GM18505 (cell line): ENCODE measurements around the gene TEX14.
"Not testable (repeated sequence)": the region's sequence is repeated elsewhere in the genome, so short reads cannot be mapped to it uniquely, and the experiment has no call there.

ENCODE experiments used
- ATAC-seq: cut with Tn5 transposase; IDR thresholded peaks from one replicate; pipeline ENCODE4 v1.9.1; 2021; ENCODE audit not compliant: unreplicated experiment
- POLR2A ChIP-seq: IDR thresholded peaks from 4 replicates; pipeline ENCODE4 v1.6.1; 2011; ENCODE audit warnings: borderline replicate concordance; ENCODE audit not compliant: insufficient read depth, insufficient read length; ENCODE audit errors: extremely low read depth

TEX14 gene

DNA sequence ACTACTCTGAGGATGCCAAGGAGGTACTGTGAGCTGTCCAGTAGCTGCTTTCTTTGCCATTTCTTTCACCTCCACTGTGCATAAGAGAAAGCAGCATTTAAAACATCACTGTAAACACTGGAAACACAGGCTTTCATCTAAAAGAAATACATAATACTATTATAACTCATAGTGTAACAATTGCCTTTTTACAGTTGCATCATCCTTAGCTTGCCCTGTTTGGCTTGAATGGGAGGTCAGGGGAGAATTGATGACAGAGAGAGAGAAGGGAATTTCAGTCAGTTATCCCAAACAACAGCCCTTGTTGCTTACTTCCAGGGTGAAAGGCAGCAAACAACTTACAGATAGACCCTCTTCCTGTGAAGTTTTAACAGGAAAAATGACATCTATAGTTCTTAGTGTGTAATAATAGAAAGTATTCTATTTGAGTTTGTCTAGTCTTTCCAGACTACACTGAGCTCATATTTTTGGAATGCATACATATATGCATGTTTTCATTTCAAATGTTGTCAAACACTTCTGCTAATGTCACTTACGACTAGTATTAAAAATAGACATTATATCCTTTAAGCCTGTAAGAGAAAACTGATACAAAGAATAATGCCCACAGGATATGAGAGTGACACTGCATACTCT, 105.7 kb downstream of the TEX14 start:
- ATAC-seq, result no peak
- no peak for TF ChIP-seq POLR2A

DNA sequence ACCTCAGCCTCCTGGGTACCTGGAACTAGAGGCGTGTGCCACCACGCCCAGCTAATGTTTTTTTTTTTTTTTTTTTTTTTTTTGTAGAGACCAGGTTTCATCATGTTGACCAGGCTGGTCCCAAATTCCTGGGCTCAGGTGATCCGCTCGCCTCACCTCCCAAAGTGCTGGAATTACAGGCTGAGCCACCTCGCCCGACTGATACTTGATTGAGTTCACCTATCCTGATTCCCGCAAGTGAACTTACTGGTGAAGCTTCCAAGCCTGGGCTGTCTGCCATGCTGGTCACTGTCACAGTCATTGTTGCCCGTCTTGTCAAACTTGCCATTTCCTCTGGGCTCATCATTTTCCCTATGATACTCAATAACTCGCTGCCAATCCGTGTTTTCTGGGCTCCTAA, 106.3 kb downstream of the TEX14 start:
- no peak for ATAC-seq
- no peak for TF ChIP-seq POLR2A

DNA sequence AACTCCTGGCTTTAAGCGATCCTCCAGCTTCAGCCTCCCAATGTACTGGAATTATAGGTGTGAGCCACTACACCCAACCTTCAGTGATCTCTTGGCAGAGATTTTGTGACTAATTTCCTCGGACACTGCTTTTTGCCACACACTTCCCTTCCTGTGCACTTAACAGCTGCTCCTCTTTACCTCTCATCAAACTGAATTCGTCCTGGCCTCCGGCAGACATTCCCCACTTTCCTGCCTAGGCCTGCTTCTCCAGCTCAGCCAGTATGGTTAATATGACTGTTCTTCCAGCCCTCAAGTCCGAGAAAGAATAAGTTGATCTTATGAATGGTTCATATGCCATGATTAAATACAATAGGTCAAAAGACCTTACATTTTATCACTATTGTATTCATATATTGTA, 108.4 kb downstream of the TEX14 start:
- no peak for TF ChIP-seq POLR2A
- ATAC-seq, result no peak

DNA sequence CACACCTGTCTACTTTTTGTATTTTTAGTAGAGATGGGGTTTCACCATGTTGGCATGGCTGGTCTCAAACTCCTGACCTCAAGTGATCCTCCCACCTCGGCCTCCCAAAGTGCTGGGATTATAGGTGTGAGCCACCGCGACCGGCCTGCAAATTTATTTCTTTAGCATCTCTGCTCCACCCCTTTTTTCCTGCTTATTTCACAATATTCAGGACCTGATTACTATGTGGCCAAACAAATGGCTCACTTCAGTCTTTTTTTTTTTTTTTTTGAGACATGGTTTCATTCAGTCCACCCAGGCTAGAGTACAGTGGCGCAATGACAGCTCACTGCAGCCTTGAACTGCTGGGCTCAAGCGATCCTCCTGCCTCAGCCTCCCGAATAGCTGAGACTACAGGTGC, 109.1 kb downstream of the TEX14 start:
- ATAC-seq, result not testable (repeated sequence)

DNA sequence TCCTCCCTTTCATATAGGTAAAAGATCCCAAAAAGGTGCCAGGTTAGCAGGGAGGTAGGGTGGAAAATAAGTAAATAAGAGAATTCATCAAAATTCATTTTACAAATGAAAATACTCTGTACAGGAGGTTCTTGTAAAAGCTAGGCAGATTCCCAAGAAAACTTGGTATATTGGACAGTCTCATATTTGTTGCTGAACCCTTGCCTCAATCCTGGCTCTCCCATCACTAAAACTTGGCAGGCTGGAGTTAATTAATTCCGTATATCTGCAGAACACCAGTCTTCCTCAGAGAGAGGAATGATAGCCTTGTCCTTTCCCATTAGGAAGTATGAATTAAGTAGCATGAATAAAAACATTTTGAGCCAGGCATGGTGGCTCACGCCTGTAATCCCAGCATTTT, 111.2 kb downstream of the TEX14 start:
- ATAC-seq, result no peak
- TF ChIP-seq POLR2A, result no peak

DNA sequence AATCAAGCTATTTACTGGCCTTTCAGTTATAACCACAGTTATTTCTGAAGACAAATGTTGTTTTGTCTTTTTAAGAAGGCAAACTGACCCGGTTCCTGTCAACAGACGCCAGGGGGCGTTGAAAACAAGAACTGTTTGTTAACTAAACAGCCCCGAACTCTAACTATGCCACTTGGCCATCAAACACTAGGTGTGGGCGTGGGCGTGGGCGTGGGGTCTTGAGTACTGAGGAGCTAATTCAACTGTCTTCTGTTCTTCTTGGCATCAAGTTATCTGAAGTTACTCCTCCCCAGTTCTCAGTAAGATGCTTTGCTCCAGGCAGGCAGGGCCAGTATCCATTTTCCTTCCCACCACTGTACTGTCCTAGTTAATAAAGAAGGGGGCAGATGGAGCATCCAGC, 114.1 kb downstream of the TEX14 start:
- no peak for ATAC-seq
- no peak for TF ChIP-seq POLR2A

DNA sequence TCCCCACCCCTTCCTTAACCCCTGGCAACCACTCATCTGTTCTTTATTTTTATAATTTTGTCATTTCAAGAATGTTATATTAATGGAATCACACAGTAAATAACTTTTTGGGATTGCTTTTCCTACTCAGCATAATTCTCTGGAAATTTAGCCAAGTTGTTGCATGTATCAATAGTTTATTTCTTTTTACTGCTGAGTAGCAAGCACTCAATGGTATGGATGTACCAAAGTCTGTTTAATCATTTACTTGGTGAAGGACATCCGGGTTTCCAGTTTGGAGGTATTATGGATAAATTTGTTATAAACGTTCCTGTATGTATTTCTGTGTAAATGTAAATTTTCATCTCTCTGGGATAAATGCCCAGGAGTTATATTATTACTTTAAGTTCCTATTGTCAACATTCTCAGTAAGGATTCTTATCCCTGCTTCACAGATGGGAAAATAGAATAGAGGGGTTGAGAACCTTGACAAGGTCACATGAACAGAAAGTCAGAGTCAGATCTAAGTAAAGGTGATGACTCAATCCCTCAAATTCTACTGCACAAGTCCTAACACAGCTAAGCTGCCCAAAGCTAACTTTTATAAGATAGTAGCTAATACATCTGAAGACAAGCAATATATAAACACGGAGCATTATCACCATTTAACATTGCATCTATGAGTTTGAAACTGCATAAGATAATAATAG, 115.0 kb downstream of the TEX14 start:
- ATAC-seq, result no peak
- no peak for TF ChIP-seq POLR2A

DNA sequence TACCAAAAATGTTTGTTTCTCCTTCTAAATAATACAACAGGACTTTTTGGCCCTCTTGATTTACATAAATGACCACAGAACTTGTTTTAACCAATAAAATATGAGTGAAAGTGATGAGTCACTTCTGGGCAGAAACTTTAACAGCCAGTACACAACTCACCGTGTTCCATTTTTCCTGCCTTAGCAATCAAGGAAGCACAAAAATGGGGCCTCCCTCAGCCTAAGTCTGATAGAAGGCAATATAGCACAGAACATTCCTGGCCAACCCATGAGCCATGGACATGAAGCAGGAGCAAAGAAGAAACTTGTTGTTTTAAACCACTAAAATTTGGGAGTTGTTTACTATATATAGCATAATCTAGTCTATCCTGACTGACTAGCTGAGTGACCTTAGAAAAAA, 116.3 kb downstream of the TEX14 start:
- no peak for TF ChIP-seq POLR2A
- ATAC-seq, result no peak

DNA sequence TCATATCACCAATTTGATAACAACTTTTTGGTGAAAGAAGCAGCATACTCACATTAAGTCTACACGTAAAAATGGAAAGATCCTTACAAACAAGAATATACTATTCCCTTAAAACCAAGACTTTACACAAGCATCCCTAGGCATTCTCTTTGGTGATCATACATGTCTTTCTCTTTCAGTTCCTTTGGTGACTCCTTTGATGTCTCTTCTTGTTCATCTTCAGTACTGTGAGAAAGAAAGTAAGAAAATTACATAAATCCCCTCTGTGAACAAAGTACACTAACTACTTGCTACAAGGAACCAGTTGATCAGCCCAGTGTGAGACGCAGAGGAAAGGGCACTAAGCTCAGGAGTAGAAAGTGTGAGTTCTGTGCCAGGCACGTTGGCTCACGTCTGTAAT, 117.8 kb downstream of the TEX14 start:
- ATAC-seq, result no peak
- TF ChIP-seq POLR2A, result no peak

DNA sequence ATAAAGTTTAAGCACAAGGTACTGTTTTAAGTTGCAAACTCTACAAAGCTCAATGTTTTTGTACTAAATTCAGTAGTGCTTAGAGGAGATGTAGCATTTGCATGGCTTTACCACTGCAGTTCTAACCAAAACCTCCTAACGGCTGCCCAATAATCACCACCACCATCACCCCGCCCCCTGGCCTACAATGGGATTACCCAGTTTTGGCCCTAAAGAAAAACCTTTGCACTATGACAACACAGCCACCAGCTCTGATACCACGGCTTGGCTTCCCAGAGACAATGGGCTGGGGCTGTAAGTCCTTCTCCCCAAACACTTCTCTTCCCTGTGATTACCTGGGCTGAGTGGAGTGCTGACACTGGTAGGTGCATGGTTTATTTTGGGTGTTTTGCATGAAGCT, 119.0 kb downstream of the TEX14 start:
- no peak for ATAC-seq
- no peak for TF ChIP-seq POLR2A

DNA sequence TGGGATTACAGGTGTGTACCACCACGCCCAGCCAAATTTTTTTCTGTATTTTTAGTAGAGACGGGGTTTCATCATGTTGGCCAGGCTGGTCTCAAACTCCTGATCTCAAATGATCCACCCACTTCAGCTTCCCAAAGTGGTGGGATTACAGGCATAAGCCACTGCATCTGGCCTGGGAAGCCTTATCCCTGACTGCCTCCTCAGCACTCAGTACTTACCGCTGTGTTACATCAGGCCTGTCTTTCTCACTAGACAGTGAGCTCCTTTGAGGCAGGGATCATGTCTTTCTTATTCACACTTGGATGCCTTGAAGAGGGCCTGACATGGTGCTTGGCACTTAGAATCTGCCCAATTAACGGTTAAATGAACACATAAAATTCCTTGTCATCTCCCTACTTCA, 121.1 kb downstream of the TEX14 start:
- ATAC-seq, result no peak
- TF ChIP-seq POLR2A, result no peak

DNA sequence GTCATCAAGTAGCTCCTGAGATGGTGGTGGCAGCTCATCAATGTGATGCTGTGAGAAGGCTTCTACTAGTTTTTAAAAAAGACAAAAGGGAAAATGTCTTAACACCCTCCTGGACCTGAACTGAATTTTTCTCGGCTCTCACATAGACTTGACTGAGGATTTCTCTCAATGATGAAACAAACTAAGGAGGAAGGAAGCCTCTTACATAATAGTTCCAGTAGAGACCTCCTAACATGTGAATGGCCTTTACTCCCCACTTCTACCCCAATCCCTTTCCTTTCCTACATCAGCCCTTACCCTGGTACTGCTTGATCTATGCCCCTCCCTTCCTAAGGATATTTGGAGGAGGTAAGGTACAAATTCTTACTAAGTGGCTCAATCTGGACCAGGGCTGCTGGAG, 122.6 kb downstream of the TEX14 start:
- no peak for ATAC-seq

DNA sequence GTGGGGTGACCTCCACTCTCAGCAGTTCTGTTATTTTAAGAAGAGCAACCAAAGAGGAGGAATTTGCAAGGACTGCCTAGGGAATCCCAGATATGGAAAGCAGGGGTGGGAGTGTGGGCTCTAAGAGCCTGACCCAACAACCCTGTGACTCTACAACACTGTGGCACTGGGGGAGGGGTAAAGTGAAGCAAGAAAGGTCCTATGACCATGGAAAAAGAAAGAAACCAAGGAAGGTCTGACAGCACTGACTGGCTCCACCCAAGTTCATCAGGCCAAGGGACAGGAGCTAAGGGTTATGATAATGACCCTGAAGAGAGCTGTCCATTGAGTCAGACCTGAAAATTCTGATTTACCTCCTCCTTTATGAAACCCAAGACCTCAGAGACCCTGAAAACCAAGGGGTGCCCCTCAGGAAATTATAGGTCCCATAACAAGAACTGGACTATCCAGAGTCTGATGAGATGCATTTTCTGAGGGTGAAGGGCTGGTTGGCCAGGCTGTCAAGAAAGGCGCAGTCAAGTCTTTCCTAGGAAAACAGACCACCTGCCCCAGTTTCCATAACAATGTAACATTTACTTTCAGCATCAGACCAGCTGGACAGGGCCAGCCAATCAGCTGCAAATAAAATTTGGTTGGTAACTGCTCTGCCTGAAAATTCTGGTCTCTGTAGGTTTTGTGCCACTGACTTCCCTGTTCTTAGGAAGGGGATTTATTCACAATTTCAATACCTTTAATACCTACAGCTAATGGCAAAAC, 123.6 kb downstream of the TEX14 start:
- no peak for TF ChIP-seq POLR2A
- ATAC-seq, result no peak

More for the DNA sequence above, 122.6 kb downstream of the TEX14 start:
- no peak for TF ChIP-seq POLR2A
